GM19043 (cell line): ENCODE results near the gene GALR3.

ENCODE experiments used
- ATAC-seq: cut with Tn5 transposase; IDR thresholded peaks from one replicate; pipeline ENCODE4 v1.9.1; 2021; ENCODE audit warnings: low read depth; ENCODE audit not compliant: unreplicated experiment

GALR3 gene

DNA sequence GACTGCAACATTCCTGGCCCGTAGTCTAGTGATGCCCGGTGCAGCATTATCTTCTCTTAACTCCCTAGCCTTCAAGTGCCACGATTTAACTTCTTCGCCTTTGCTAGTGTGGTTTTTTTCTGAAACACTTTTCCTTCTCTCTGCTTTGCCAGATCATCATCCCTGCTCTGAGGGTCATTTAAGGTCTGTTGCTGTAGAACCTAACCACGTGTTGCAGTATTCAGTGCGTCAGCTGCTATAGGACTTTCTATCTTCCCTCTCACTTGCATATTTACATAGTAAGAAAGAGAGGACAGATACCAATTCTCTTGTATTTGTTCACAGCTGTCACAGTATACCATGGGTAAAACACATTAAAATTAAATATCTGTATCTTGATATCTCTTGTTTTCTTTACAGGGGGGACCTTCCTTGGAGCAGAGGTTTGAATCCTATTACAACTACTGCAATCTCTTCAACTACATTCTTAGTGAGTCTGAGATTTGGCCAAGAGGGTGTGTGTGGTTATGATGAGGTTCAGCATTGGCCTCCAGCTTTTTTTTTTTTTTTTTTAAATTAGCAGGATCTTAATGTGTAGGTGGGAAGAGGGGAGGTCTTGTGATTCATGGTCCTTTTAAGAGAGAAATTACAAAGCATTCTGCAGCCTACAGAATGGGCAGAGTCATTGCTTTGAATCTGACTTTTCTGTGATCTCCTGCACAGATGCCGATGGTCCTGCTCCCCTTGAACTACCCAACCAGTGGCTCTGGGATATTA, 39.6 kb downstream of the GALR3 start:
- no peak for ATAC-seq

DNA sequence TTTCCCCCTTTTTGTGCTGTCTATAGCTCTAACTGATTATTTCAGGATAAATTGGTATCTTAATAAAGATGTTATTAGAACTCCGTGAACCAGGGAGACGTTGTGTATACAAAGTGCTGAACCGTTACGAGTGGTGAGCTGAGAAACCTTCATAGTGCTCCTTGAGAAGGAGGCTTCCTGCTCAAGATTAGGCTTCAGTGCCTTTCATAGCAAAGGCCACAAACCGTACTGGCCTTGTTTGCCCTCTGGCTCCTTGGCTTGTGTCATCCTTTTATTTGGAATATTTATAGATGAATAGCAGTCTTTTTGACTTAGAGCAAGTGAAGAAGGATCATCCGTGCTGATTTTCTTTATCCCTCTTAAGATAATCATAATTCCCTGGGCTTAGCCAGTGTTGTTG, 42.3 kb downstream of the GALR3 start:
- ATAC-seq, result no peak

DNA sequence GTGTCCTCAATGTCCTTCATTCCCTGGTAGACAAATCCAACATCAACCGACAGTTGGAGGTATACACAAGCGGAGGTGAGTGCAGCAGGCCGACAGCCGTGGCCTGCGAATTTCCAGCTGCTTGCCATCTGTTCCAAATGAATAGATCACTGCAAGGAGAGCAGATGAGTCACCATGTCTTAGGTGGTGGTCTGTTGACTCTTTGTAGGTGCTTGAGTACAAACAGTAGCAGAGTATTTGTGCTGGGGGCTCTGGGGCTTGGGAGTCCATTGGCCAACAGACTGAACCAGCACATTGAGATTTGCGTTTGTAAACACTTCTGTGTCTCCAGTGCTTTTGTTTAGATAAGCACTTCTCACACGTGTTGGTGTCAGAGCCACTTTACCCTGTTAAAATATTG, 47.1 kb downstream of the GALR3 start:
- ATAC-seq, result no peak
